ENCODE data around the gene GSX1. TPM values are rescaled to one million over a fixed set of nuclear protein-coding genes. Genes with fewer than 3 reads are reported as not detected.

Gene GSX1
- total RNA-seq, 1 experiment from 2014 or later = not detected

DNA sequence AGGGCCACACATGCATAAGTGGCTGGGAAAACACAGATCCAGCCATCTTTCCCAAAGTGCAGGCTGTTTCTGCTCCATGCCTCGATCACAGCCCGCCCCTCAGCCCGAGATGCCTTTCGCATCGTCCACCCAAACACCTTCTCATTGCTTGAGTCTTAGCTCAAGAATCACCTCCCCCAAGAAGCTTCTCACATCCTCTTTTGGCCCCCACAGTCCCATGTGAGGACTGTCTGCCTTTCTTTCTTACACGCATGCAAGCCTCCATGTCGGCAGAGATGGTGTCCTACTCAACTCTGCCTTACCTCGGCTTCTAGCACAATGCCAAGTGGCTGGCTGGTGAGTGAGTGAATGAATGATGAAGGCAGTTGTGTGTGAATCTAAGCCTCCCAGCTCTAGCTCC, 18.1 kb upstream of the GSX1 start:
- Mint-ChIP-seq H3K4me3 (ENCODE audit: unreplicated experiment) (no peak overlapping the region), H3K4me1 (ENCODE audit: insufficient read depth, unreplicated experiment) (peaks cover 6% of the 10 kb centered on the region), H3K27me3 (ENCODE audit: insufficient read depth, unreplicated experiment) (peaks cover 28% of the 10 kb centered on the region), H3K36me3 (ENCODE audit: insufficient read depth, unreplicated experiment) (no peaks in the 10 kb centered on the region), H3K27ac (ENCODE audit: low read depth, unreplicated experiment) (no peak overlapping the region), H3K9me3 (ENCODE audit: unreplicated experiment) (no peaks in the 10 kb centered on the region)
- DNase-seq (ENCODE audit: unreplicated experiment) = no peak
- TF ChIP-seq, protein P1, sequence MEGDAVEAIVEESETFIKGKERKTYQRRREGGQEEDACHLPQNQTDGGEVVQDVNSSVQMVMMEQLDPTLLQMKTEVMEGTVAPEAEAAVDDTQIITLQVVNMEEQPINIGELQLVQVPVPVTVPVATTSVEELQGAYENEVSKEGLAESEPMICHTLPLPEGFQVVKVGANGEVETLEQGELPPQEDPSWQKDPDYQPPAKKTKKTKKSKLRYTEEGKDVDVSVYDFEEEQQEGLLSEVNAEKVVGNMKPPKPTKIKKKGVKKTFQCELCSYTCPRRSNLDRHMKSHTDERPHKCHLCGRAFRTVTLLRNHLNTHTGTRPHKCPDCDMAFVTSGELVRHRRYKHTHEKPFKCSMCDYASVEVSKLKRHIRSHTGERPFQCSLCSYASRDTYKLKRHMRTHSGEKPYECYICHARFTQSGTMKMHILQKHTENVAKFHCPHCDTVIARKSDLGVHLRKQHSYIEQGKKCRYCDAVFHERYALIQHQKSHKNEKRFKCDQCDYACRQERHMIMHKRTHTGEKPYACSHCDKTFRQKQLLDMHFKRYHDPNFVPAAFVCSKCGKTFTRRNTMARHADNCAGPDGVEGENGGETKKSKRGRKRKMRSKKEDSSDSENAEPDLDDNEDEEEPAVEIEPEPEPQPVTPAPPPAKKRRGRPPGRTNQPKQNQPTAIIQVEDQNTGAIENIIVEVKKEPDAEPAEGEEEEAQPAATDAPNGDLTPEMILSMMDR (IDR thresholded peaks at IDR 0.05; ENCODE audit: unreplicated experiment) = no peak
- POLR2A ChIA-PET = interaction anchor here (1.0 kb wide), 1 partner anchor 263 kb away, joined by 3 read pairs; no protein-coding TSS in a partner anchor
- BruUV-seq (replicated peaks) = no TSS peak
- intact Hi-C loops (cut with micrococcal nuclease) = loop anchor here (5.0 to 10.0 kb wide), 2 partner anchors 181 to 208 kb away; no protein-coding TSS in a partner anchor
- CTCF ChIA-PET = interaction anchor here (0.6 to 8.3 kb wide), 5 partner anchors 13 to 508 kb away, joined by 3 to 118 read pairs (median 3); no protein-coding TSS in a partner anchor

DNA sequence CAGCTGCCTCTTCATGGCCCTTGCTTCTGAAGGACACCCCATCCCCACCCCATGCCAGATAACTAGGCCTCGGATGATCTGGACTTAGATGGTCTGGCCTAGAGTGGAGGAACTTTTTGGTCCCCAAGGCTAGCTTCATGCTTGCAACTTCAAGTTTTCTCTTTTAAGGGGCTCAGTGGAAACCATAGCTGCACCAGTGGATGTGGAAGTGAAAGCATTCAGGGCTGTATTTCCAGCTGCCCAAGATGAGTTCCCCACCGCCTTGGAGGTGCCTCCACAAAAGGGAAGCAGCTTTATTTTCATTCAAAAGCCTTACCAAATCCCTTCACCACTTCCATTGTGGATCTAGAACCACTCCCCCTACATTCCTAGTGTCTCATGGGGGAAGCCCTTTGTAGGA, 17.6 kb upstream of the GSX1 start:
- CTCF ChIA-PET = interaction anchor here (0.6 to 8.3 kb wide), 5 partner anchors 12 to 292 kb away, joined by 3 to 118 read pairs (median 3); no protein-coding TSS in a partner anchor
- no peak for DNase-seq (ENCODE audit: unreplicated experiment)
- H3K4me1 Mint-ChIP-seq (ENCODE audit: insufficient read depth, unreplicated experiment) = peaks cover 6% of the 10 kb centered on the region
- no TSS peak for BruUV-seq (replicated peaks)
- H3K36me3 Mint-ChIP-seq (ENCODE audit: insufficient read depth, unreplicated experiment) = no peaks in the 10 kb centered on the region
- peaks cover 28% of the 10 kb centered on the region for H3K27me3 Mint-ChIP-seq (ENCODE audit: insufficient read depth, unreplicated experiment)
- POLR2A ChIA-PET = interaction anchor here (1.0 kb wide), 1 partner anchor 264 kb away, joined by 3 read pairs; no protein-coding TSS in a partner anchor
- H3K27ac Mint-ChIP-seq (ENCODE audit: low read depth, unreplicated experiment) = no peak overlapping the region
- TF ChIP-seq, protein P1 (IDR thresholded peaks at IDR 0.05; ENCODE audit: unreplicated experiment) = no peak
- H3K4me3 Mint-ChIP-seq (ENCODE audit: unreplicated experiment) = no peak overlapping the region
- intact Hi-C loops (cut with micrococcal nuclease) = loop anchor here (5.0 to 10.0 kb wide), 2 partner anchors 180 to 208 kb away; no protein-coding TSS in a partner anchor
- no peaks in the 10 kb centered on the region for H3K9me3 Mint-ChIP-seq (ENCODE audit: unreplicated experiment)

DNA sequence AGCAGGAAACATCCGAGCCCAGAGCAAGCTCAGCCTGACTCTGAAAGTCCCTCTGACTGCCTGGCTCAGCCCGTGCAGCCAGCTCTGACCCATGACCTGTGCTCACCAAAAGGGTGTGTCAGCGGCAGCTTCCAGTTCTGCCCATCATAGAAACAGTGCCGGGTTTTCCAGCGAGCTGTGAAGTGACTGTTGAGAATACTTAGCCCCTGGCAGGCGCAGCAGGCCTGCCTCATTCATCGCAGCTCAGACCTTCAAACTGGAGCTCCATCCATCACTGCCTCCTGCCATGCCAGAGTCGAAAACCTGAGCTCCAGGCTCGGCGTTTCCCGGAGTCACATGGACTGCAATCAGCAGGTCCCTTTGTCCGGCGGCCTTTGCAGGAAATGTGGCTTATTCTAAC, 16.3 kb upstream of the GSX1 start:
- TF ChIP-seq, protein P1 (IDR thresholded peaks at IDR 0.05; ENCODE audit: unreplicated experiment) = no peak
- H3K4me1 Mint-ChIP-seq (ENCODE audit: insufficient read depth, unreplicated experiment) = peaks cover 5% of the 10 kb centered on the region
- ChIA-PET CTCF (interaction anchor here (0.8 to 8.3 kb wide), 2 partner anchors 52 to 210 kb away, joined by 3 to 118 read pairs; no protein-coding TSS in a partner anchor), POLR2A (no interaction called here)
- peaks cover 28% of the 10 kb centered on the region for H3K27me3 Mint-ChIP-seq (ENCODE audit: insufficient read depth, unreplicated experiment)
- no peaks in the 10 kb centered on the region for H3K9me3 Mint-ChIP-seq (ENCODE audit: unreplicated experiment)
- no TSS peak for BruUV-seq (replicated peaks)
- intact Hi-C loops (cut with micrococcal nuclease) = loop anchor here (10.0 kb wide), 1 partner anchor 179 kb away; no protein-coding TSS in a partner anchor
- H3K4me3 Mint-ChIP-seq (ENCODE audit: unreplicated experiment) = no peak overlapping the region
- no peaks in the 10 kb centered on the region for H3K36me3 Mint-ChIP-seq (ENCODE audit: insufficient read depth, unreplicated experiment)
- no peak overlapping the region for H3K27ac Mint-ChIP-seq (ENCODE audit: low read depth, unreplicated experiment)
- no peak for DNase-seq (ENCODE audit: unreplicated experiment)

GRCh38 chr13:27782151-27782550, 10.1 kb upstream of the GSX1 start:
- H3K4me1 Mint-ChIP-seq (ENCODE audit: insufficient read depth, unreplicated experiment) = no peaks in the 10 kb centered on the region
- no peaks in the 10 kb centered on the region for H3K9me3 Mint-ChIP-seq (ENCODE audit: unreplicated experiment)
- DNase-seq (ENCODE audit: unreplicated experiment) = no peak
- intact Hi-C loops (cut with micrococcal nuclease) = no loop called here
- H3K4me3 Mint-ChIP-seq (ENCODE audit: unreplicated experiment) = no peak overlapping the region
- no peaks in the 10 kb centered on the region for H3K36me3 Mint-ChIP-seq (ENCODE audit: insufficient read depth, unreplicated experiment)
- TF ChIP-seq, protein P1 (IDR thresholded peaks at IDR 0.05; ENCODE audit: unreplicated experiment) = no peak
- BruUV-seq (replicated peaks) = no TSS peak
- H3K27ac Mint-ChIP-seq (ENCODE audit: low read depth, unreplicated experiment) = no peak overlapping the region
- ChIA-PET POLR2A (interaction anchor here (1.0 kb wide), 1 partner anchor 148 kb away, joined by 3 read pairs; no protein-coding TSS in a partner anchor), CTCF (interaction anchor here (0.6 to 4.2 kb wide), 7 partner anchors 11 to 388 kb away, joined by 3 to 35 read pairs (median 3); no protein-coding TSS in a partner anchor)
- H3K27me3 Mint-ChIP-seq (ENCODE audit: insufficient read depth, unreplicated experiment) = peaks cover 27% of the 10 kb centered on the region

All from MCF 10A (cell line).